Rectal smooth muscle tissue (tissue), 1 donor: ENCODE results near the gene CNTN4.

Experiments used
- H3K27ac ChIP-seq: one replicate; pipeline ENCODE4 v1.7.0; 2013; ENCODE audit warnings: low read depth, low read length, inconsistent platforms
- H3K27me3 ChIP-seq: one replicate; pipeline ENCODE4 v1.7.0; 2013; ENCODE audit warnings: low read length; ENCODE audit not compliant: control insufficient read depth, insufficient read depth
- H3K36me3 ChIP-seq: one replicate; pipeline ENCODE4 v1.7.0; 2013; ENCODE audit warnings: low read length; ENCODE audit not compliant: control insufficient read depth, insufficient read depth
- H3K4me1 ChIP-seq: one replicate; pipeline ENCODE4 v1.7.0; 2013; ENCODE audit warnings: low read length; ENCODE audit not compliant: control insufficient read depth, insufficient read depth
- H3K4me3 ChIP-seq: one replicate; pipeline ENCODE4 v1.7.0; 2013; ENCODE audit warnings: low read length
- H3K9ac ChIP-seq: one replicate; pipeline ENCODE4 v1.7.0; 2013; ENCODE audit warnings: low read length

Gene CNTN4

GRCh38 chr3:2876362-2876761 is 777.7 kb downstream of the CNTN4 start:
- Histone ChIP-seq H3K36me3 (no peaks in the 10 kb centered on the region), H3K4me1 (no peaks in the 10 kb centered on the region), H3K27me3 (no peaks in the 10 kb centered on the region), H3K27ac (no peak overlapping the region), H3K9ac (no peak overlapping the region), H3K4me3 (no peak overlapping the region)

- Histone ChIP-seq H3K4me1 (no peaks in the 10 kb centered on the region), H3K9ac (no peak overlapping the region), H3K36me3 (no peaks in the 10 kb centered on the region), H3K27me3 (no peaks in the 10 kb centered on the region), H3K4me3 (no peak overlapping the region), H3K27ac (no peak overlapping the region)
These were observed 780.4 kb downstream of the CNTN4 start for GRCh38 chr3:2879023-2879422.

GRCh38 chr3:2879587-2879986 is 780.9 kb downstream of the CNTN4 start:
- Histone ChIP-seq H3K27ac (no peak overlapping the region), H3K4me3 (no peak overlapping the region), H3K36me3 (no peaks in the 10 kb centered on the region), H3K27me3 (no peaks in the 10 kb centered on the region), H3K4me1 (no peaks in the 10 kb centered on the region), H3K9ac (no peak overlapping the region)

- H3K27ac ChIP-seq = no peak overlapping the region
- H3K4me3 ChIP-seq = no peak overlapping the region
- H3K4me1 ChIP-seq = no peaks in the 10 kb centered on the region
- H3K9ac ChIP-seq = no peak overlapping the region
- H3K27me3 ChIP-seq = no peaks in the 10 kb centered on the region
- no peaks in the 10 kb centered on the region for H3K36me3 ChIP-seq
These were observed 781.6 kb downstream of the CNTN4 start for GRCh38 chr3:2880218-2880756.

GRCh38 chr3:2883283-2883682 is 784.6 kb downstream of the CNTN4 start:
- no peak overlapping the region for H3K9ac ChIP-seq
- no peaks in the 10 kb centered on the region for H3K4me1 ChIP-seq
- no peaks in the 10 kb centered on the region for H3K27me3 ChIP-seq
- H3K36me3 ChIP-seq = no peaks in the 10 kb centered on the region
- no peak overlapping the region for H3K4me3 ChIP-seq
- no peak overlapping the region for H3K27ac ChIP-seq

- Histone ChIP-seq H3K4me1 (no peaks in the 10 kb centered on the region), H3K27ac (no peak overlapping the region), H3K36me3 (no peaks in the 10 kb centered on the region), H3K27me3 (no peaks in the 10 kb centered on the region), H3K9ac (no peak overlapping the region), H3K4me3 (no peak overlapping the region)
These were observed 789.9 kb downstream of the CNTN4 start for GRCh38 chr3:2888592-2888991.

GRCh38 chr3:2889736-2890135 is 791.1 kb downstream of the CNTN4 start:
- Histone ChIP-seq H3K4me3 (no peak overlapping the region), H3K4me1 (no peaks in the 10 kb centered on the region), H3K27me3 (no peaks in the 10 kb centered on the region), H3K9ac (no peak overlapping the region), H3K36me3 (no peaks in the 10 kb centered on the region), H3K27ac (no peak overlapping the region)

- no peak overlapping the region for H3K27ac ChIP-seq
- H3K27me3 ChIP-seq = no peaks in the 10 kb centered on the region
- no peaks in the 10 kb centered on the region for H3K4me1 ChIP-seq
These were observed 797.8 kb downstream of the CNTN4 start for GRCh38 chr3:2896308-2896939.

GRCh38 chr3:2897821-2898220 is 799.2 kb downstream of the CNTN4 start:
- no peak overlapping the region for H3K4me3 ChIP-seq
- no peaks in the 10 kb centered on the region for H3K27me3 ChIP-seq
- H3K27ac ChIP-seq = no peak overlapping the region
- no peaks in the 10 kb centered on the region for H3K36me3 ChIP-seq
- H3K9ac ChIP-seq = no peak overlapping the region
- H3K4me1 ChIP-seq = no peaks in the 10 kb centered on the region

More at GRCh38 chr3:2896308-2896939, 797.8 kb downstream of the CNTN4 start:
- H3K9ac ChIP-seq = no peak overlapping the region
- H3K36me3 ChIP-seq = no peaks in the 10 kb centered on the region
- H3K4me3 ChIP-seq = no peak overlapping the region

GRCh38 chr3:2898591-2899353 is 800.1 kb downstream of the CNTN4 start:
- Histone ChIP-seq H3K27me3 (no peaks in the 10 kb centered on the region), H3K4me3 (no peak overlapping the region), H3K4me1 (no peaks in the 10 kb centered on the region), H3K27ac (no peak overlapping the region), H3K36me3 (no peaks in the 10 kb centered on the region), H3K9ac (no peak overlapping the region)

GRCh38 chr3:2904054-2904453 is 805.4 kb downstream of the CNTN4 start:
- H3K36me3 ChIP-seq = no peaks in the 10 kb centered on the region
- H3K4me3 ChIP-seq = no peak overlapping the region
- H3K4me1 ChIP-seq = no peaks in the 10 kb centered on the region

GRCh38 chr3:2908693-2909351 is 810.2 kb downstream of the CNTN4 start:
- H3K36me3 ChIP-seq = no peaks in the 10 kb centered on the region
- no peaks in the 10 kb centered on the region for H3K27me3 ChIP-seq
- no peak overlapping the region for H3K9ac ChIP-seq
- no peaks in the 10 kb centered on the region for H3K4me1 ChIP-seq
- H3K4me3 ChIP-seq = no peak overlapping the region
- H3K27ac ChIP-seq = no peak overlapping the region

More at GRCh38 chr3:2904054-2904453, 805.4 kb downstream of the CNTN4 start:
- H3K9ac ChIP-seq = no peak overlapping the region
- H3K27me3 ChIP-seq = no peaks in the 10 kb centered on the region
- H3K27ac ChIP-seq = no peak overlapping the region
